Fibroblast of villous mesenchyme (primary cell): ENCODE measurements around the gene SLC3A2. TPM values are rescaled to one million over a fixed set of nuclear protein-coding genes. Genes with fewer than 3 reads are reported as not detected.
"Not testable (repeated sequence)": the region's sequence is repeated elsewhere in the genome, so short reads cannot be mapped to it uniquely, and the experiment has no call there.

Source experiments
- DNase-seq: peaks from one replicate; pipeline ENCODE4 v3.0.0-alpha.2; 2010; ENCODE audit warnings: low read depth
- H3K4me3 ChIP-seq: 2 replicates; pipeline ENCODE4 v1.5.1; 2011; ENCODE audit warnings: low read depth, mild to moderate bottlenecking, low read length
- CTCF ChIP-seq: IDR thresholded peaks from 2 replicates; pipeline ENCODE4 v1.5.1; 2012; ENCODE audit warnings: low read depth, mild to moderate bottlenecking, low read length; ENCODE audit not compliant: insufficient read depth
- total RNA-seq: library from RNA; depleted of rRNA; stranded (reverse); fragments of >200 nt; gene quantifications from 2 replicates; pipeline ENCODE4 v1.2.3, GENCODE V29; 2012

The SLC3A2 gene
- total RNA-seq, 1 donor = 117 TPM

- H3K4me3 ChIP-seq = no peak overlapping the region
- TF ChIP-seq CTCF = no peak
- no peak for DNase-seq
Observed at GRCh38 chr11:62860835-62861563, 19.7 kb upstream of the SLC3A2 start.

GRCh38 chr11:62861564-62862192 is 19.0 kb upstream of the SLC3A2 start:
- DNase-seq, H3K4me3 ChIP-seq: not testable (repeated sequence)

- no peak overlapping the region for H3K4me3 ChIP-seq
- DNase-seq = no peak
- no peak for TF ChIP-seq CTCF
Observed at GRCh38 chr11:62863687-62864335, 16.9 kb upstream of the SLC3A2 start.

GRCh38 chr11:62865635-62866034 is 15.1 kb upstream of the SLC3A2 start:
- H3K4me3 ChIP-seq = no peak overlapping the region
- TF ChIP-seq CTCF = no peak
- peak; percentile 61 for DNase-seq

GRCh38 chr11:62874851-62875250 is 5.8 kb upstream of the SLC3A2 start:
- DNase-seq = no peak
- no peak for TF ChIP-seq CTCF
- H3K4me3 ChIP-seq = no peak overlapping the region

GRCh38 chr11:62875698-62876478 is 4.8 kb upstream of the SLC3A2 start:
- H3K4me3 ChIP-seq = no peak overlapping the region
- DNase-seq = no peak
- no peak for TF ChIP-seq CTCF

- no peak for DNase-seq
- no peak overlapping the region for H3K4me3 ChIP-seq
- no peak for TF ChIP-seq CTCF
Observed at GRCh38 chr11:62876712-62877111, 4.0 kb upstream of the SLC3A2 start.
